NCI-H1436 (cell line): Measurements from ENCODE around the gene MSS51.
A peak's percentile ranks its signal among the peaks of the same experiment; 100 is the strongest.
"Not testable (repeated sequence)": the region's sequence is repeated elsewhere in the genome, so short reads cannot be mapped to it uniquely, and the experiment has no call there.

Experiments
- DNase-seq: peaks from one replicate; lab custom pipeline; 2025; lab: John Stamatoyannopoulos, UW

MSS51 gene

GRCh38 chr10:73414230-73414945 is 19.0 kb downstream of the MSS51 start:
- no peak for DNase-seq

DNA sequence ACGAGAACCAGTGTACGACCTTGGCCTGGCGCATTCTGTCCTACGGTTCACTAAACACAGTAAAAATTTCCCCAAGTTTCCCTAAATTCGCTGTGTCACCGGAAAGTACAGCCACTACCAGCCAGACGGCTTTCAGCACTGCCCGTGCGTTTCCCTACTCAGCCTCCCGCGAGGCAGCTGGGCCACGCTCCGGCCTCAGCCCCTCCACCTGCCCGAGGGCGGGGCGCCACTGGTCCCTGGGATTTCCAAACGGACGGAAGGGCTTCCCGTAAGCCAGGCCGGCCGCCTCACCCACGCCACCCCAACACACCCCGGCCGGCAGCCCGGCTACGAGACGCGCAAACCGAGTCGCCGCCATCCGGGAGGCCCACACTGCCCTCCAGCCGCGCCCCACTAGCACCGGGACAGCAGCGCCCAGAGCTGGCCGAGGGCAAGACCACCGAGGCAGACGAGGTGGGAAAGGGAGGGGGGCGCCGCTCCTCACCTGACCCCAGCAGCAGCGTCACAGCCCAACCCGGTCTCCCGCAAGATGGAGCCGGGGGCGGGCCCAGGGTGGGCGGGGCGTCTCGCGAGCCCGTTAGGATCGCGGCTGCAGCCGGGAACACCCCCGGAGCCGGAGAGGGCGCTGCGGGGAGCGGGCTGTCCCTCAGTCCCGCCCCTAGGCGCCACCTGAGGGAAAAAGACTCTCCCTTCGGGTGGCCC is 19.7 kb downstream of the MSS51 start, which contains the start of gene ANXA7:
Gene ANXA7 (minus strand): TSS at position 531 of the 702 bp plus-strand sequence. CDS start 13,202 bp downstream, outside the sequence.
- peak; percentile 89 for DNase-seq

DNA sequence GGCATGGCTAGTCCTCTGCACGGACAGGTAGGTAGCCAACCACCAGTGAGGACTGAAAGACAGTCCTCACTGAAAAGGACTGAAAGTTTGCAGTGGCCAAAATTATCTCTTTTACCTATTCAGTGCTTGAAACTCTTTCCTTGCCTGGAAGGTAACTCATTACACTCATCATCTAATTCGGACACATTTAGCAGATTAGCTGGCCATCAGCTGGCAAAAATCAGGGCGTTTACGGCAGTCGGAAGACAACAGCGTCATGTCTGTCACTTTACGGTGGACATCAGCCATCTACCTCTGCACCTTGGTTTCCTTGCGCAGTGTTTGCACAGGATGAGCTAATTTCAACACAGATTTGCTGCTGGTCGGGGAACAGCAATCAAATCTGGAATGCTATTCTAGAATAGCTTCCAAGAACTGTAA is 20.2 kb downstream of the MSS51 start:
- peak; percentile 17 for DNase-seq

- no peak for DNase-seq
These were observed 22.5 kb downstream of the MSS51 start for GRCh38 chr10:73410897-73411296.

DNA sequence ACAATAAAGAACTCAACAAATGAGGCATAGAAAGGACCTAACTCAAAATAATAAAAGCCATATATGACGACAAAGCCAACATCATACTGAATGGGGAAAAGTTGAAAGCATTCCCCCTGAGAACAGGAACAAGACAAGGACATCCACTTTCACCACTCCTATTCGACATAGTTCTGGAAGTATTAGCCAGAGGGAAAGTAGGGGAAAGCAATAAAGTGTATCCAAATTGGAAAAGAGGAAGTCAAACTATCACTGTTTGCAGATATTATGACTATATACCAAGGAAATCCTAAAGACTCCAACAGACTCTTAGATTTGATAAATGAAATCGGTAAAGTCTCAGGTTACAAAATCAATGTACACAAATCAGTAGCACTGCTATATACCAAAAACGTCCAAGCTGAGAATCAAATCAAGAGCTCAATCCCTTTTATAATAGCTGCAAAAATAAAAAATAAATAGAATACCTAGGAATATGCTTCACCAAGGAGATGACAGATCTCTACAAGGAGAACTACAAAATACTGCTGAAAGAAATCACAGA is 24.3 kb downstream of the MSS51 start:
- no peak for DNase-seq

- no peak for DNase-seq
These were observed 25.3 kb downstream of the MSS51 start for GRCh38 chr10:73408061-73408460.

GRCh38 chr10:73407495-73407894 is 25.9 kb downstream of the MSS51 start:
- no peak for DNase-seq

DNA sequence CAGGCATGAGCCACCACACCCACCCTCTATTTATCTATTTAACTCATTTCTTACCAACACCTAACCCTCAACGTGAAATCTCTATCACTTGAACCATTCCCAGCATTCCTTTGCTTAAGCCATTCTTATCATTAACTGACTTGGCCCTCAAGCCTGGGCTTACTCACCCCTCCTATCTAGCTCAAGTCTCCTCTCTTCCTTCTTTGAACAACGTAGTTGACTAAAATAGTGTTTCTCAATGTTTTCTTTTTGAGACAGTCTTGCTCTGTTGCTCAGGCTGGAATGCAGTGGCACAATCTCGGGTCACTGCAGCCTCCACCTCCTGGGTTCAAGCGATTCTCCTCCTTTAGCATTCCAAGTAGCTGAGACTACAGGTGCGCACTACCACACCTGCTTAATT is 26.5 kb downstream of the MSS51 start:
- no peak for DNase-seq

GRCh38 chr10:73405556-73405955 is 27.8 kb downstream of the MSS51 start:
- DNase-seq: no peak

DNA sequence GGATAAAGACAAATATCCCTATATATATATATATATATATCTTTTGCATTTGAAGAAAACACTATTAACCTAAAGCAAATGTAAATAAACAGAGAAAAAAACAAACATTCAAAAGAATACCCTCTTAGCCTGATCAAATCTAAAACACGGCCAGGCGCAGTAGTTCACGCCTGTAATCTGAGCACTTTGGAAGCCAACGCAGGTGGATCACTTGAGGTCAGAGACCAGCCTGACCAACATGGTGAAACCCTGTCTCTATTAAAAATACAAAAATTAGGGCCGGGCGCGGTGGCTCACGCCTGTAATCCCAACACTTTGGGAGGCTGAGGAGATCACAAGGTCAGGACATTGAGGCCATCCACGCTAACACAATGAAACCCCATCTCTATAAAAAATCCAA is 28.7 kb downstream of the MSS51 start:
- no peak for DNase-seq

GRCh38 chr10:73401636-73402035 is 31.7 kb downstream of the MSS51 start:
- no peak for DNase-seq

- no peak for DNase-seq
These were observed 34.3 kb downstream of the MSS51 start for GRCh38 chr10:73399063-73399462.

- no peak for DNase-seq
These were observed 35.3 kb downstream of the MSS51 start for GRCh38 chr10:73398024-73398423.

DNA sequence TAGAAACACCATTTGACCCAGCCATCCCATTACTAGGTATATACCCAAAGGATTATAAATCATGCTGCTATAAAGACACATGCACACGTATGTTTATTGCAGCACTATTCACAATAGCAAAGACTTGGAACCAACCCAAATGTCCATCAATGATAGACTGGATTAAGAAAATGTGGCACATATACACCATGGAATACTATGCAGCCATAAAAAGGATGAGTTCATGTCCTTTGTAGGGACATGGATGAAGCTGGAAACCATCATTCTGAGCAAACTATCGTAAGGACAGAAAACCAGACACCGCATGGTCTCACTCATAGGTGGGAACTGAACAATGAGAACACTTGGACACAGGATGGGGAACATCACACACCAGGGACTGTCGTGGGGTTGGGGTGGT is 39.0 kb downstream of the MSS51 start:
- DNase-seq: not testable (repeated sequence)

DNA sequence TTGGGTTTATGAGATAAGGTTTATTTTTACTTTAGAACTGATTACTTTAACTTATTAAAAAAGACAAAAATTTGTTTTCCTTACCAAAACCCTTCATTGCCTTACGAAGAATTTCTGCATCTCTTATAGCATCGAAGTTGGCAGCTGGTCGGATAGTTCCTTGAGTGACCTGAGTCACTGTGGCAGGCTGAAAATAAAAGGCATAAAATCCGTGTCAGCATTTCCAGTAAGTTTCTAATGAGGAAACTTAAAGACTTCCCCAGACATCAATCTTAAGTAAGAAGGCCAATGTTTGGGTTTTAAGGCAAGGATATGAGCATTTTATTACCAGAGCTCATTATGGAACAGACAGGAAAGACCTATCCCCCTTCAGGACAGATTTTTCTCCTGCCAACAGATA is 45.1 kb downstream of the MSS51 start:
- DNase-seq: no peak

GRCh38 chr10:73386583-73386982 is 46.8 kb downstream of the MSS51 start:
- DNase-seq: no peak

- no peak for DNase-seq
These were observed 54.2 kb downstream of the MSS51 start for GRCh38 chr10:73379064-73379748.

GRCh38 chr10:73376679-73377078 is 56.7 kb downstream of the MSS51 start:
- no peak for DNase-seq
